HK-2 (cell line): ENCODE results near the gene NDST1.

ENCODE experiments used
- DNase-seq: peaks from one replicate; pipeline ENCODE4 v3.0.0-alpha.2; 2018; ENCODE audit not compliant: unreplicated experiment

The NDST1 gene

DNA sequence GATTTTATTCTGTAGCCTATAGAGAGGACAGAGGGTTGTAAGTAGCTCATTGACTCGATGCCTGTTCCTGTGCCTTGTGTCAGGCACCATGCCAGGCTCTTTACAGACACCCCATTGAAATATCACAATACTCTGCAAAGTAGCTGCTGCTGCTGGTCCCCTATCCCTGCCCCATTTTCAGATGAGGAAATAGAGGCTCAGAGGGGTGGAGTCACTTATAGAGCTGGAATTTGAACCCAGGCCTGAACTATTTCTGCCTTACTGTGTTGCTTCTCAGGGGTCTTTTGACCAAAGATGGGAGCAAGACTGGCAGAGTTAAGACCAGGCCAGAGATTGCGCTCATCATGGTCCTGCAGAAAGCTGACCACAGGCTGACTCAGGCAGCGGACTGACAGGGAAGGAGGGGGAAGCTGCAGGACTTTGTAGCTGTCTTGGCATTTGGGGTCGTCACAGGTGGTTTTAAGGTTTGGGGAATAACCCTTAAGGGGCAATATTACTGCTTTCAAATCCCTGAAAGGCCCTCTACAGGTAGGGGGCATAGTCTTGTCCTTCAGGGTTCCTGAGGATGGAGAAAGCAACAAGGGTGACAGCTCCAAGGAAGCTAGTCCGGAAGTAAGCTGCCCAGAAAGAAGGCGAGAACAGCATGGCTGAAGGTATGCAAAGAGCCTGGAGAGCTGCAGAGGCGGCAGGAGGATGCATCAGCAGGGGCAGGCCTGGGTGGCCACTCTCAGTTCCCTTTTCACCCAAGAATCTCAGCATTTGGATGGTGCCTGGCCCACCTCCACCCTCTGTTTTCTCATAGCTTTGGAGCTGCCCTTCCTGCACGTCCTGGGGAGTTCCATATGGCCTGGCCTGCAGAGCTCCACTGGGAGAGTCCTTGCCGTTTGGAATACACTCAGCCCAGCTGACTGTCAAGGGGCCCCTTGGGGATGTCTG is 18.3 kb upstream of the NDST1 start:
- DNase-seq = no peak

DNA sequence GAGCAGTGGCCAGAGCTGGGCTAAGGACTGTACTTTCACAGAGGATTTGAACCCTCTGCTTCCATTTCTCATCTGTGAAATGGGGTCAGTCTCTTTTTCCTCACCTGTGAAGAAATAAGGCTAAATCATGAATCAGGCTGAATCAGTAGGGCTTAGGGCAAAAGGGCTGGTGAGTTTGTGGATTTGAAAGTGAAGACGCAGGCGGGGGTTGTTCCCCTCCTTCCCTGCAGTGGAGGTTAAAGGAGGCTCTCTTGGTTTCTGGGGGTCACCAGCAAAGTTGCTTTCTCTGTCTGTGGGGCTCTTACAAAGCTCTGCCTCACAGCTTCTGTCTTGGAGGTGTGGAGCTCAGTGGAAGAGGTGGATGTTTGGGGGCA is 17.6 kb upstream of the NDST1 start:
- no peak for DNase-seq

- no peak for DNase-seq
Observed at GRCh38 chr5:150490754-150491153, 17.2 kb upstream of the NDST1 start.

- DNase-seq = no peak
Observed at GRCh38 chr5:150491876-150492275, 16.1 kb upstream of the NDST1 start.

DNA sequence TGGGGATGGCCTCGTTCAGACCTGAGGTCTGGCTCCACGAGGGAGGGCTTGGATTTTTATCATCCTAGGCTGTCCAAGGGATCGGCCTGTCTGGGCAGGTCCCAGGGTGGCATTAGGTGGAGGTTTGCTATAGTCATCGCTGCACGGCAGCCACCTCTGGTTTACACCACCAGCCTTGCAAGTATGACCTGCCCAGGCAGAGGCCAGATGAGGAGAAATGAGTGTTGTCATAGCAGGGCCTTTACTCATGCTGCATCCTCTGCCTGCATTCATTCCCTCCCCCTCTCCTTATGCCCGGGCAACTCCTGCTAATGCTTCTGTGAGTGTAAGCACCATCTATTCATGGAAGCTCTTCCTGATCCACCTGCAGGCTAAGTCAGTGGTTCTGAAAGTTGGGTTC is 15.3 kb upstream of the NDST1 start:
- DNase-seq = peak; percentile 58

GRCh38 chr5:150496098-150496497 is 11.8 kb upstream of the NDST1 start:
- DNase-seq = no peak

DNA sequence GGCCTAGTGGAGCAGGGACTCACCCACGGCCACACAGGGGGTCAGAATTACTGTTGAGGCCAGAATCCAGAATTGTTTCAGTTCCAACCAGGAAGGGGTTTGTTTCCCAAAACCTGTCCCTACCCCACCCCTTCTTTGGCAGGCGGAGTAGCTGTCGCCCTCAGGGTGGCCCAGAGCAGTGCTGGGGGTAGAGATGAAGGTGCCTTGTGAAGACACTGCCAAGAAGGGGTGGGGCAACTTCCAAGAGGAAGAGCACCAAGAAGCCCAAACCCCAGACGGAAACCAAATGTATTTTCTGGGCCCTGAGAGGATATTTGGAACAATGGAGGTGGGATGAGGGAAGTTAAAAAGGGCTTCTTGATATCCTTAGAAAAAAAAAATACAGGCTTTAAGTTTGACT is 11.4 kb upstream of the NDST1 start:
- no peak for DNase-seq

DNA sequence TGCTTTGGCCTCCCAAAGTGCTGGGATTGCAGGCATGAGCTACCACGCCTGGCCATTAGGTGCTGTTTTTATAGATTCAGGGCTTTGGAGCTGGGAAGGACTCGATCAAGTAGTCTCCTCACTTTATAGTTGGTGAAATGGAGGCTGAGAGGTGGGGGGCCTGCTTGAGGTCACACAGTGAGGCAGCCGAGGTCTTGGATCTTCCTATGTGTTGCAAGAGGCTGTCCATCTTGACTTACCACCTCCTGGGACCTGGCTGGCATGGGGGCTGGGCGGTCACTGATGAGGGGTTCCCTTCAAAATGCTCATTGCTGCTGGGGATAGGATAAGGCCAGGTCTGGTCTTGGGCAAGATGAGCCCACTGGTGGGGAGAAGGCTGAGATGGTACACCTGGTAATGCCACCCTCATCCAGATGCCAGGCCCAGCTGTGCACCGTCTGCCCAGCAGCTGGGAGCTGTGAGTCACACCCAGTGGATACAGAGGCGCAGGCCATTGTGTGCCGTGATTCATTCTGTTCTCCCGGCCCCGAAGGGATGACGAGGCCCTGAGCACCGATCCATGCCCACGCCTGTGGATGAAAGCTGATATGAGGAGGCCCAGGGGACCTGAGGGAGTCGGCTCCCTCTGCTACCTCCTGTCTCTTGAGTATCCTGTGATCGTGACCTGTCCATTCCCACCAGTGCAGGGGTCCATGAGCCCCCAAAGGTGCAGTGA is 10.5 kb upstream of the NDST1 start:
- DNase-seq = peak; percentile 81

DNA sequence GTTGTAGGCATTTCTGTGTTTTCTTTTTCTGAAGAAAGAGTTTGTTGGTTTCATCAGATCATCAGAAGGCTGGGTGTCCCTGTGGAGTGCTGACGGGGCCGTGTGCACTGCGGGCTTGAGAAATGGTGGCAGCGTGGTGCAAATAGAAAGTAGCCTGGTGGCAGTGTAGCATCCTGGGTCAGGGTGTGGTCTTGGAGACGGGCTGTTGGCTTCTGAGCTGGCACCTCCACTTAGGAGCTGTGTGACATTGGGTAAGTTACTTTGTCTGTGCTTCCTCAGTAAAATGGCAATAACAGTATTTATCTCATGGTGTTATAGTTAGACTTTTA is 10.0 kb upstream of the NDST1 start:
- no peak for DNase-seq

GRCh38 chr5:150498501-150498900 is 9.4 kb upstream of the NDST1 start:
- DNase-seq = no peak

GRCh38 chr5:150498971-150499370 is 9.0 kb upstream of the NDST1 start:
- no peak for DNase-seq

- no peak for DNase-seq
Observed at GRCh38 chr5:150499437-150499956, 8.4 kb upstream of the NDST1 start.

DNA sequence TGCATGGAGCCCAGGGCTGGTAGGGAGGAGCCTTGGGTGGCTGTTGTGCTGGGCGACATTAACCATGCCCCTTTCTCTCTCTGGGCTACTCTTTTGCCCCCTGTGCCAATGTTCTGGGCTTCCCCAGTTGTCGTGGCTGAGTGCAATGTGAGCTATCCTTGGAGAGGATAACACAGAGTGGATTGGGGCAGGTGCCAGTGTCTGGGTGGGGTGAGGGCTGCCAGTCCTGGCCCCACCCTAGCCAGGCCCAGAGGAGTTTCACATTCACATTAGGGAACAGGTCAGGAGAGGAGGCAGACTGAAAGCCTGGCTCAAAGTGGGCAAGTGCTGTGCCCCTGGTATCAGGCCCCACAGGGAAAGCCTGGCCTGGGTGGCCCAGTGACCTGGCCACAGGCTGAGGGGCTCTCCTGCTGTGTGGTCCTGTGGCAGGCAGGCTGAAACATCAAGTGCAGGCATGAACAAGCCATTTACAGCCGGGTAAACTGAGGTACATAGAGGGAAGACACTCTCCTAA is 7.5 kb upstream of the NDST1 start:
- DNase-seq = no peak

DNA sequence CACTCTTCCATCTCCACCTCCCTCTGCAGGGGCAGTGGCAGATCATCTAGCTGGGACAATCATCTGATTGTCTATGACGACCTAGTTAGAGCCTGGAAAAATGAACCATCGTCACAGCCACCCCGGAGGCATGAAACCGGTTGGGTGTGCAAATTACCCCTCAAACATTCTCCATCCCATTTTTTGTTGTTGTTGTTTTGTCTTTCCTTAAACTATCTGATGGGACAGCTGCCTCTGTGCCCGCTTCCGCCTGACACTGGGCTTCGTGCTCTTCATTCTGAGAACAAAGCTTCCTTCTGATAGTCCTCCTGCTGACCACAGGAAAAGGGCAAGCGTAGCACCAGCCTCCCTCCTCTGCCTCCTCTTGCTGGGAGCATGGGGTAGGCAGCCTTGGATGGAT is 7.0 kb upstream of the NDST1 start:
- DNase-seq = no peak

GRCh38 chr5:150502106-150502505 is 5.8 kb upstream of the NDST1 start:
- DNase-seq = peak; percentile 26

DNA sequence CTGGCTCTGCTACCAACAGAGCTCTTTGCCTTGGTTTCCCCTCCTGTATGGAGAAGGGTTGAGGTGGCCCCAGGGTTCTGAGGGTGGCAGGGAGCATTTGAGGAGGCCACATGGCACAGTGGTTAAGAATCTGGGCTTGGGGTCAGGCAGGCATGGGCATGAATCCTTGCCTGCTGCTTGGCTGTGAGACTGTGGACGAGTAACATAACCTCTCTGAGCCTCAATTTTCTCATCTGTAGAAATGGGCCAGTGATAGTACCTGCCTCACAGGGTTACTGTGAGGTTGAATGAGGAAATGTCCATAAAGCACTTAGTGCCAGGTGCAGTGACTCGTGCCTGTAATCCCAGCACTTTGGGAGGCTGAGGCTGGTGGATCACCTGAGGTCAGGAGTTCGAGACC is 5.1 kb upstream of the NDST1 start:
- no peak for DNase-seq

GRCh38 chr5:150503386-150503785 is 4.5 kb upstream of the NDST1 start:
- no peak for DNase-seq

GRCh38 chr5:150503977-150504620 is 3.8 kb upstream of the NDST1 start:
- DNase-seq = no peak

- DNase-seq = no peak
Observed at GRCh38 chr5:150505041-150505511, 2.9 kb upstream of the NDST1 start.

DNA sequence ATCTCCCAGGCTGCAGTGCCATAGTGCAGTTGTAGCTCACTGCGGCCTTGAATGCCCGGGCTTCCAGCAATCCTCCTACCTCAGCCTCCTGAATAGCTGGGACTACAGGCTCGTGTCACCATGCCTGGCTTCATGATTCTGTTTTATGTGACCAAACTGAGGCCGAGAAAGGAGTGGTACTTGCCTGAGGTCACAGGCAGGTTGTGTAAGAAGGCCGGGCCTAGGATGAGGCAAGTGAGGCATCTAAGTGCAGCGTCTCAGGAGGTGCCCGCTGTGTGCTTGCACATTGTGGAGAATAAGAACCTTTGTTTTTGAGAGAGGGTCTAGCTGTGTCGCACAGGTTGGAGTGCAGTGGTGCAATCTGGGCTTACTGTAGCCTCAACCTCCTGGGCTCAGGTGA is 2.1 kb upstream of the NDST1 start:
- no peak for DNase-seq

GRCh38 chr5:150506571-150507473 is 1.1 kb upstream of the NDST1 start:
- DNase-seq = no peak
